Left ventricle myocardium inferior (tissue), 1 donor: ENCODE data around the gene NCLN. TPM values are rescaled to one million over a fixed set of nuclear protein-coding genes. Genes with fewer than 3 reads are reported as not detected.
A peak's percentile ranks its signal among the peaks of the same experiment; 100 is the strongest.

Experiments
- DNase-seq: peaks from one replicate; pipeline ENCODE4 v3.0.0-alpha.2; 2020
- H3K27ac ChIP-seq: fragments of 200-600 bp; replicated peaks from 2 replicates; pipeline ENCODE4 v1.8.0; 2021
- H3K27me3 ChIP-seq: fragments of 200-600 bp; 2 replicates; pipeline ENCODE4 v1.8.0; 2021; ENCODE audit warnings: low read depth
- H3K36me3 ChIP-seq: fragments of 200-600 bp; 2 replicates; pipeline ENCODE4 v1.8.0; 2021
- H3K4me1 ChIP-seq: fragments of 200-600 bp; 2 replicates; pipeline ENCODE4 v1.8.0; 2021
- H3K4me3 ChIP-seq: fragments of 200-600 bp; 2 replicates; pipeline ENCODE4 v1.8.0; 2021; ENCODE audit warnings: mild to moderate bottlenecking, moderate library complexity
- H3K9me3 ChIP-seq: fragments of 200-600 bp; replicated peaks from 2 replicates; pipeline ENCODE4 v1.8.0; 2021
- intact Hi-C: fragments of 100-400 bp; cut with micrococcal nuclease; formaldehyde crosslinking; loops from one replicate; pipeline ENCODE4 v1.11.0; 2022
- total RNA-seq: library from RNA; stranded (reverse); fragmentation: NEBNext Ultra II Directional; extraction: Animal tissue kit (Norgen Biotek cat#: 25700); gene quantifications from one replicate; pipeline ENCODE4 v1.2.1, GENCODE V29; 2021
- TF ChIP-seq, protein P1 (sequence below): fragments of 200-600 bp; IDR thresholded peaks from 2 replicates; pipeline ENCODE4 v1.8.0; 2021; ENCODE audit warnings: antibody characterized with exemption, mild to moderate bottlenecking, borderline replicate concordance
- donor health status: DM: no; HTN: yes; CAD: no; lungs with severe emphysema.

NCLN gene
- total RNA-seq, 1 donor from 2014 or later = 28.3 TPM

DNA sequence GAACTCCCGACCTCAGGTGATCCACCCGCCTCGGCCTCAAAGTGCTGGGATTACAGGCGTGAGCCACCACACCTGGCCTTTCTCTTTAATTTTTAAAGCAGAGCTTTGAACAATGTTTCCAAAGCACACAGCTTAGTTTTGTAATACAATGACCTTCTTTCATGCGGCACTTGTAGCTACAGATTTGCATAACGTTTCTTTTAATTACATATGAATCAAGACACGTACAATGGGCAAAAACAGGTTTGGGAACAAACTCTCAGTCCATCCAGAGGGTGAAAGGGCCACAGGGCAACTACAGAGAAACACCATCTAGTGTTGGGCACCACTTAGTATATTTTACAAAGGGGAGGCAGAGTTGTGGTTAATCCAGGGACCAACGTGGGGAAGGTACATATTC, 26.2 kb upstream of the NCLN start:
- Histone ChIP-seq H3K9me3 (peaks cover 9% of the 10 kb centered on the region), H3K4me3 (no peak overlapping the region), H3K36me3 (no peaks in the 10 kb centered on the region), H3K4me1 (peaks cover 17% of the 10 kb centered on the region), H3K27ac (no peak overlapping the region), H3K27me3 (no peaks in the 10 kb centered on the region)
- intact Hi-C loops = no loop called here
- no peak for DNase-seq
- TF ChIP-seq, protein P1, sequence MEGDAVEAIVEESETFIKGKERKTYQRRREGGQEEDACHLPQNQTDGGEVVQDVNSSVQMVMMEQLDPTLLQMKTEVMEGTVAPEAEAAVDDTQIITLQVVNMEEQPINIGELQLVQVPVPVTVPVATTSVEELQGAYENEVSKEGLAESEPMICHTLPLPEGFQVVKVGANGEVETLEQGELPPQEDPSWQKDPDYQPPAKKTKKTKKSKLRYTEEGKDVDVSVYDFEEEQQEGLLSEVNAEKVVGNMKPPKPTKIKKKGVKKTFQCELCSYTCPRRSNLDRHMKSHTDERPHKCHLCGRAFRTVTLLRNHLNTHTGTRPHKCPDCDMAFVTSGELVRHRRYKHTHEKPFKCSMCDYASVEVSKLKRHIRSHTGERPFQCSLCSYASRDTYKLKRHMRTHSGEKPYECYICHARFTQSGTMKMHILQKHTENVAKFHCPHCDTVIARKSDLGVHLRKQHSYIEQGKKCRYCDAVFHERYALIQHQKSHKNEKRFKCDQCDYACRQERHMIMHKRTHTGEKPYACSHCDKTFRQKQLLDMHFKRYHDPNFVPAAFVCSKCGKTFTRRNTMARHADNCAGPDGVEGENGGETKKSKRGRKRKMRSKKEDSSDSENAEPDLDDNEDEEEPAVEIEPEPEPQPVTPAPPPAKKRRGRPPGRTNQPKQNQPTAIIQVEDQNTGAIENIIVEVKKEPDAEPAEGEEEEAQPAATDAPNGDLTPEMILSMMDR = no peak

- TF ChIP-seq, protein P1 = no peak
- H3K4me3 ChIP-seq = no peak overlapping the region
- DNase-seq = no peak
- H3K36me3 ChIP-seq = no peaks in the 10 kb centered on the region
- H3K4me1 ChIP-seq = peaks cover 12% of the 10 kb centered on the region
- no peaks in the 10 kb centered on the region for H3K27me3 ChIP-seq
- peaks cover 9% of the 10 kb centered on the region for H3K9me3 ChIP-seq
- intact Hi-C loops = loop anchor here (10.0 kb wide), 1 partner anchor 205 kb away; no protein-coding TSS in a partner anchor
- no peak overlapping the region for H3K27ac ChIP-seq
Observed at GRCh38 chr19:3160219-3160618, 25.5 kb upstream of the NCLN start.

GRCh38 chr19:3161453-3161852, 24.3 kb upstream of the NCLN start:
- DNase-seq = no peak
- Histone ChIP-seq H3K4me3 (no peak overlapping the region), H3K36me3 (no peaks in the 10 kb centered on the region), H3K27ac (no peak overlapping the region), H3K9me3 (peaks cover 9% of the 10 kb centered on the region), H3K27me3 (no peaks in the 10 kb centered on the region), H3K4me1 (peaks cover 5% of the 10 kb centered on the region)
- intact Hi-C loops = loop anchor here (10.0 kb wide), 1 partner anchor 207 kb away; no protein-coding TSS in a partner anchor
- TF ChIP-seq, protein P1 = no peak

DNA sequence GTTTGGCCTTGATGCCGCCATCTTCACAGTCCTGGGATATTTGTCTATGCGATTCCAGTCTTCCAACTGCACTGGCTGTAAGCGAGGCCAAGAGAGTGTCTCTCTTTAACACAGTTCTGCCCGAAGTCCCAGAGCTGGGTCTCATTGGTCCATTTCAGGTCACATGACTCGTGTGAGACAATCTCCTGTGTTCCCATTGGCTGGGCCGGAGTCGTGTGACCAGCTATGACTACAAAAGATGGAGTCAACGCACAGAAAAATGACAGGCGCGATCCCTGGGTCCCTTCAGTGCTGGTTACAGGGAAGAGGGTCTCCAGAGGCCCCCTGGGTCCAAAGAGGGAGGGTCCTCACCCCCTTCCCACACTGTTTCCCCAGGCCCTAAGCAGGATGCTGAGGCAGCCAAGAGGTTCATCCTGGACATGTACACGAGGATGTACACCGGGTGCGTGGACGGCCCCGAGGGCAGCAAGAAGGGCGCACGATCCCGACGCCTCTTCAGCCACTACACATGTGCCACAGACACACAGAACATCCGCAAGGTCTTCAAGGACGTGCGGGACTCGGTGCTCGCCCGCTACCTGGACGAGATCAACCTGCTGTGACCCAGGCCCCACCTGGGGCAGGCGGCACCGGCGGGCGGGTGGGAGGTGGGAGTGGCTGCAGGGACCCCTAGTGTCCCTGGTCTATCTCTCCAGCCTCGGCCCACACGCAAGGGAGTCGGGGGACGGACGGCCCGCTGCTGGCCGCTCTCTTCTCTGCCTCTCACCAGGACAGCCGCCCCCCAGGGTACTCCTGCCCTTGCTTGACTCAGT, 23.1 kb upstream of the NCLN start:
- H3K36me3 ChIP-seq = no peaks in the 10 kb centered on the region
- no peak overlapping the region for H3K27ac ChIP-seq
- peaks cover 9% of the 10 kb centered on the region for H3K9me3 ChIP-seq
- H3K4me1 ChIP-seq = peaks cover 5% of the 10 kb centered on the region
- H3K4me3 ChIP-seq = no peak overlapping the region
- no peaks in the 10 kb centered on the region for H3K27me3 ChIP-seq
- TF ChIP-seq, protein P1 = no peak
- no peak for DNase-seq
- intact Hi-C loops = loop anchor here (10.0 kb wide), 1 partner anchor 208 kb away; no protein-coding TSS in a partner anchor

GRCh38 chr19:3163230-3163886, 22.4 kb upstream of the NCLN start:
- DNase-seq = peak; percentile 53
- no peaks in the 10 kb centered on the region for H3K27me3 ChIP-seq
- peaks cover 9% of the 10 kb centered on the region for H3K9me3 ChIP-seq
- H3K27ac ChIP-seq = no peak overlapping the region
- no peaks in the 10 kb centered on the region for H3K36me3 ChIP-seq
- H3K4me1 ChIP-seq = peaks cover 5% of the 10 kb centered on the region
- TF ChIP-seq, protein P1 = peak; percentile 99
- H3K4me3 ChIP-seq = no peak overlapping the region
- intact Hi-C loops = loop anchor here (10.0 kb wide), 1 partner anchor 209 kb away; no protein-coding TSS in a partner anchor
